WTC11 (cell line): ENCODE measurements around the gene RADIL.

Experiments
- CREM ChIP-seq: sonication (generic); formaldehyde crosslinking; IDR thresholded peaks from 2 replicates; pipeline ENCODE4 v1.8.1; 2022; ENCODE audit warnings: mild to moderate bottlenecking, missing genetic modification reagents, moderate library complexity
- CTCF ChIP-seq: fragments of 200-600 bp; IDR thresholded peaks from 2 replicates; pipeline ENCODE4 v1.8.0; 2022; ENCODE audit warnings: antibody characterized with exemption
- FOXJ3 ChIP-seq: sonication (generic); formaldehyde crosslinking; IDR thresholded peaks from 2 replicates; pipeline ENCODE4 v1.9.0; 2021; ENCODE audit warnings: missing genetic modification reagents, mild to moderate bottlenecking, borderline replicate concordance
- HMGA2 ChIP-seq: fragments of 250-450 bp; sonication (Bioruptor Pico); IDR thresholded peaks from 2 replicates; pipeline ENCODE4 v1.4.0; 2021; ENCODE audit warnings: mild to moderate bottlenecking, moderate library complexity
- NR1H2 ChIP-seq: sonication (generic); formaldehyde crosslinking; IDR thresholded peaks from 2 replicates; pipeline ENCODE4 v1.9.0; 2021; ENCODE audit warnings: mild to moderate bottlenecking, moderate library complexity, missing genetic modification reagents
- NR3C1 ChIP-seq: sonication (generic); formaldehyde crosslinking; conservative IDR thresholded peaks from 2 replicates; pipeline ENCODE4 v1.8.1; 2023; ENCODE audit warnings: low read depth, mild to moderate bottlenecking, missing genetic modification reagents
- TP53 ChIP-seq: sonication (generic); formaldehyde crosslinking; IDR thresholded peaks from 2 replicates; pipeline ENCODE4 v1.8.1; 2023; ENCODE audit warnings: mild to moderate bottlenecking, missing genetic modification reagents
- ZNF423 ChIP-seq: fragments of 250-450 bp; sonication (Bioruptor Pico); IDR thresholded peaks from 2 replicates; pipeline ENCODE4 v2.1.2; 2022; ENCODE audit warnings: mild to moderate bottlenecking, moderate library complexity
- TF ChIP-seq, protein P1 (sequence below): sonication (generic); formaldehyde crosslinking; IDR thresholded peaks from 2 replicates; pipeline ENCODE4 v1.8.1; 2023; ENCODE audit warnings: mild to moderate bottlenecking, missing genetic modification reagents, moderate library complexity

DNA sequence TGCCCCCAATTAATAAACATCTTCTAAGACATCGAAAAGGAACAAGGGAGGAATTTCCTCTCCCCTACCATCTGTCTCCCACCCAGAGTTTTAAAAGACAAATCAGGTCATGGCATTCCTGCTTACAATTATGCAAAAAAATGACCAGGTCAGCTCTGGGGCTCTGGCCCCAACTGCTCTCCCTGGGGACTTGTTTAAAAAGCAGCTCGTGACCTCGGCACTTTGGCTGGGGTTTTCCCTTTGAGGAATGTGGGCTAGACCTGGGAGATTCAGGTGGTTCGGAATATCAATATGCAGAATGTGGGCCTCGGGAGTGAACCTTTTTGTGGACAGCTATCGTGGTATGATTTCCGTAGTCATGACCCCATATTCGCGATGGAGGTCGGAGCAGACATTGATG is 648 bp upstream of the RADIL start:
- TF ChIP-seq CTCF (no peak), TP53 (CRISPR knock-in tag) (no peak), HMGA2 (CRISPR knock-in tag) (no peak), CREM (CRISPR knock-in tag) (no peak), ZNF423 (CRISPR knock-in tag) (no peak), NR1H2 (CRISPR knock-in tag) (no peak), FOXJ3 (CRISPR knock-in tag) (no peak), NR3C1 (CRISPR knock-in tag) (no peak)
- TF ChIP-seq, protein P1, sequence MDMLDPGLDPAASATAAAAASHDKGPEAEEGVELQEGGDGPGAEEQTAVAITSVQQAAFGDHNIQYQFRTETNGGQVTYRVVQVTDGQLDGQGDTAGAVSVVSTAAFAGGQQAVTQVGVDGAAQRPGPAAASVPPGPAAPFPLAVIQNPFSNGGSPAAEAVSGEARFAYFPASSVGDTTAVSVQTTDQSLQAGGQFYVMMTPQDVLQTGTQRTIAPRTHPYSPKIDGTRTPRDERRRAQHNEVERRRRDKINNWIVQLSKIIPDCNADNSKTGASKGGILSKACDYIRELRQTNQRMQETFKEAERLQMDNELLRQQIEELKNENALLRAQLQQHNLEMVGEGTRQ (CRISPR knock-in tag): no peak
